Upper lobe of right lung (tissue), 1 donor: ENCODE results near the gene NDOR1. TPM values are rescaled to one million over a fixed set of nuclear protein-coding genes. Genes with fewer than 3 reads are reported as not detected.

Source experiments
- ATAC-seq: fragments of 200-7000 bp; cut with Tn5 transposase; one replicate; pipeline ENCODE4 v1.9.1; 2020; ENCODE audit warnings: mild to moderate bottlenecking, moderate library complexity
- DNase-seq: peaks from one replicate; pipeline ENCODE4 v3.0.0-alpha.2; 2020
- H3K27ac ChIP-seq: fragments of 200-600 bp; one replicate; pipeline ENCODE4 v1.8.0; 2022
- H3K27me3 ChIP-seq: fragments of 200-600 bp; one replicate; pipeline ENCODE4 v1.8.0; 2022; ENCODE audit warnings: mild to moderate bottlenecking
- H3K36me3 ChIP-seq: fragments of 200-600 bp; one replicate; pipeline ENCODE4 v1.8.0; 2022
- H3K4me1 ChIP-seq: fragments of 200-600 bp; one replicate; pipeline ENCODE4 v1.8.0; 2022
- H3K4me3 ChIP-seq: fragments of 200-600 bp; one replicate; pipeline ENCODE4 v1.8.0; 2022; ENCODE audit warnings: mild to moderate bottlenecking
- H3K9me3 ChIP-seq: fragments of 200-600 bp; one replicate; pipeline ENCODE4 v1.8.0; 2022
- CTCF ChIP-seq: fragments of 200-600 bp; IDR thresholded peaks from one replicate; pipeline ENCODE4 v1.8.0; 2022; ENCODE audit warnings: antibody characterized with exemption
- intact Hi-C: fragments of 100-400 bp; cut with DNase I; formaldehyde crosslinking; loops from one replicate; pipeline ENCODE4 v1.11.0; 2022
- total RNA-seq: library from RNA; stranded (reverse); fragmentation: NEBNext Ultra II Directional; extraction: Animal tissue kit (Norgen Biotek cat#: 25700); gene quantifications from one replicate; pipeline ENCODE4 v1.2.1, GENCODE V29; 2021
- donor health status: DM: no; HTN: yes; CAD: no; lungs with severe emphysema.

The NDOR1 gene
- total RNA-seq, 1 donor from 2014 or later = 16.7 TPM

- intact Hi-C loops = no loop called here
- H3K27me3 ChIP-seq = peaks cover 31% of the 10 kb centered on the region
- H3K4me1 ChIP-seq = no peaks in the 10 kb centered on the region
- TF ChIP-seq CTCF = no peak
- no peak overlapping the region for H3K4me3 ChIP-seq
- peak; percentile 4 for ATAC-seq
- no peak overlapping the region for H3K27ac ChIP-seq
- no peaks in the 10 kb centered on the region for H3K9me3 ChIP-seq
- DNase-seq = no peak
- peaks cover 19% of the 10 kb centered on the region for H3K36me3 ChIP-seq
These were observed 30.7 kb upstream of the NDOR1 start for GRCh38 chr9:137174722-137175293.

DNA sequence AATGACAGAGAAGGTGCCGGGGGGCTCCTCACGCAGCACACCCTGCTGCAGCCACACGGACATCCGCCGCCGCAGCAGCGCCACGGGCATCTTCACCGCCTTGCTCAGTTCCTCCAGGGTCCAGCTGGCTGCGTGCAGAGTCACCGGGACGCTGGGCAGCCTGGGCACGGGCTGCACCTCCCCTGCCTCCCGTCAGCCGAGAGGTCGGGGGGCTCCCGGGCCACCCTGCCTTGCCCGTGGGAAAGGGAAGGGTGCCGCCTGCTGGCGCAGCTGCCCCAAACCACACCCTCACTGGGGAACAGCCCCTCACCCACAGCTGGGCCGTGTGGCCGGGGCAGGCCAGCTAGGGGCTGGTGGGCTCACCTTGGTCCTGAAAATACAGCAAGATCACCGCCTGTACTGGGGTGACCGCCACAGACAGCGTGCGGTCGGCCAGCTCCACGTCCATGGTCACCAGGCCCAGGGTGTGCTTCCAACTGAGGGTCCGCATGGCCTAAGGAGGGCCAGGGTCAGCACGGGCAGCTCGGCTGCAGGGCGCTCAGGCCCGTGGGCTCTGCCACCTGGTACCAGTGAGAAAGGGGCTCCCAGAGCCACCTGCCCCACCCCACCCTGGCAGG is 30.0 kb upstream of the NDOR1 start:
- H3K4me3 ChIP-seq = no peak overlapping the region
- peaks cover 24% of the 10 kb centered on the region for H3K27me3 ChIP-seq
- no peak for ATAC-seq
- H3K9me3 ChIP-seq = no peaks in the 10 kb centered on the region
- H3K27ac ChIP-seq = no peak overlapping the region
- no peaks in the 10 kb centered on the region for H3K4me1 ChIP-seq
- H3K36me3 ChIP-seq = peaks cover 26% of the 10 kb centered on the region
- TF ChIP-seq CTCF = no peak
- DNase-seq = no peak
- intact Hi-C loops = no loop called here

DNA sequence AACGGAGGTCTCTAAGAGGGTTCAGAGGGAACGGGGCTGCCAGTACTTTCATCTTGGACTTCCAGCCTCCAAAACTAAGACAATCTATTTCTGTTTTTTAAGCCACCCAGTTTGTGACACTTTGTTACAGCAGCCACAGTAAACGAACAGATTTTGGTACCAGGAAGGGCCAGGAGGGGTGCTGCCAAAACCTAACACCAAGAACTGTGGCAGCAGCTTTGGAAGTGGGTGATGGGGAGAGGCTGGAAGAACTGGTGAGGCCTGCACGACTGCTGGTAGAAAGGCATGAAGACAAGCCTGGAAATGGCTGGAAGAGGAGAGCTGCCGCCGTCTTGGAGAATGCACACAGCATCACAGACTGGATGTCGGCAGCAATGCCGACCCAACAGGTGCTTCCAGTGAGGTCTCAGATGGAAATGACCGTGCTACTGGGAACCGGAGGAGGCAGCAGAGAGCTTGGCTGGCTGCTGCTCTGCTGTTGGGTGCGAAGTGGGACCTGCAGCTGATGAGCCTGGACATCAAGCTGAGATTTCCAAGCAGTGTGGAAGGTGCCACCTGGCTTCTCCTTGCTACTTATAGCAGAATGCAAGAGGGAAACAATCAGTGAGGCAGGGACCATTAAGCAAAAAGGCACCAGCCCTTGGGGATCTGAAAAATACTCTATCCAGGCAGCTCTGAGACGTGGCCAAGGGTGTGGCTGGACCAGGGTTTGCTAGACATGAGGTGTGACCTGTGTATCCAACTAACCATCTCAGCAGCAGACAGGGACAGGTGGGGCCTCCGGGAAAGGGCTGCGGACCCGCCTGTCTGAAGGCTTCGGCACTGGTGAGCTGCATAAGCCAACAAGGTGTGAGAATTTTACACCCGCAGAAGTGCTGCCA is 29.0 kb upstream of the NDOR1 start:
- Histone ChIP-seq H3K27ac (no peak overlapping the region), H3K36me3 (peaks cover 36% of the 10 kb centered on the region), H3K27me3 (peaks cover 15% of the 10 kb centered on the region), H3K9me3 (no peaks in the 10 kb centered on the region), H3K4me3 (no peak overlapping the region), H3K4me1 (no peaks in the 10 kb centered on the region)
- DNase-seq = no peak
- intact Hi-C loops = no loop called here
- peak; percentile 35 for ATAC-seq
- TF ChIP-seq CTCF = peak; percentile 43

GRCh38 chr9:137178201-137178938 is 27.1 kb upstream of the NDOR1 start:
- ATAC-seq = no peak
- Histone ChIP-seq H3K4me3 (no peak overlapping the region), H3K36me3 (peaks cover 53% of the 10 kb centered on the region), H3K27me3 (no peaks in the 10 kb centered on the region), H3K9me3 (no peaks in the 10 kb centered on the region), H3K4me1 (no peaks in the 10 kb centered on the region), H3K27ac (no peak overlapping the region)
- intact Hi-C loops = no loop called here
- no peak for DNase-seq
- no peak for TF ChIP-seq CTCF

- Histone ChIP-seq H3K4me3 (no peak overlapping the region), H3K27ac (no peak overlapping the region), H3K9me3 (no peaks in the 10 kb centered on the region), H3K4me1 (no peaks in the 10 kb centered on the region), H3K36me3 (peaks cover 60% of the 10 kb centered on the region), H3K27me3 (no peaks in the 10 kb centered on the region)
- DNase-seq (no peak), ATAC-seq (no peak)
- no peak for TF ChIP-seq CTCF
- intact Hi-C loops = no loop called here
These were observed 26.4 kb upstream of the NDOR1 start for GRCh38 chr9:137178939-137179630.
